Spleen (tissue), 11 donors: ENCODE data around the gene GIT1. TPM values are rescaled to one million over a fixed set of nuclear protein-coding genes. Genes with fewer than 3 reads are reported as not detected.
A peak's percentile ranks its signal among the peaks of the same experiment; 100 is the strongest.

Source experiments
- DNase-seq: peaks from one replicate; pipeline ENCODE4 v3.0.0-alpha.2; 2020
- H3K27ac ChIP-seq, 8 donors: fragments of 200-600 bp; sonication (generic) in 7 of 8; 1 replicate in 4 of 8; 2 replicates in 4 of 8; pipeline versions ENCODE4 v1.5.0 to v1.8.0; 2016 to 2021; ENCODE audit warnings: inconsistent platforms in 4 of 8, mild to moderate bottlenecking in 4 of 8, moderate library complexity in 1 of 8
- H3K27me3 ChIP-seq, 7 donors: fragments of 200-600 bp; sonication (generic) in 6 of 7; replicated peaks in 1 of 7; 1 replicate in 4 of 7; 2 replicates in 3 of 7; pipeline versions ENCODE4 v1.5.0 to v1.8.0; 2016 to 2021; ENCODE audit warnings: inconsistent platforms in 3 of 7, mild to moderate bottlenecking in 1 of 7
- H3K36me3 ChIP-seq, 6 donors: fragments of 200-600 bp; sonication (generic) in 5 of 6; 1 replicate in 4 of 6; 2 replicates in 2 of 6; pipeline versions ENCODE4 v1.5.0 to v1.8.0; 2016 to 2021; ENCODE audit warnings: inconsistent platforms in 2 of 6
- H3K4me1 ChIP-seq, 6 donors: fragments of 200-600 bp; sonication (generic) in 5 of 6; 1 replicate in 3 of 6; 2 replicates in 3 of 6; pipeline versions ENCODE4 v1.5.0 to v1.8.0; 2016 to 2021; ENCODE audit warnings: inconsistent platforms in 3 of 6
- H3K4me3 ChIP-seq, 8 donors: fragments of 200-600 bp; sonication (generic) in 7 of 8; 1 replicate in 4 of 8; 2 replicates in 4 of 8; pipeline versions ENCODE4 v1.5.0 to v1.8.0; 2016 to 2021; ENCODE audit warnings: inconsistent platforms in 4 of 8, mild to moderate bottlenecking in 4 of 8, moderate library complexity in 2 of 8
- H3K9me3 ChIP-seq, 8 donors: fragments of 200-600 bp; sonication (generic) in 7 of 8; 1 replicate in 4 of 8; 2 replicates in 4 of 8; pipeline versions ENCODE4 v1.5.0 to v1.8.0; 2016 to 2021; ENCODE audit warnings: inconsistent platforms in 4 of 8
- POLR2A ChIP-seq, 3 donors: fragments of 450-650 bp; IDR thresholded peaks; one replicate each; pipeline ENCODE4 v1.5.1; 2017; ENCODE audit warnings: antibody characterized with exemption in 3 of 3, mild to moderate bottlenecking in 1 of 3
- POLR2AphosphoS5 ChIP-seq, 3 donors: sonication (generic); formaldehyde crosslinking; IDR thresholded peaks; one replicate each; pipeline ENCODE4 v1.5.1; 2017; ENCODE audit warnings: antibody characterized with exemption in 3 of 3
- WGBS, 5 donors: extraction: QIAGEN DNeasy Blood & Tissue Kit in 3 of 5; methylation state at CpG; one replicate each; pipeline versions ENCODE4 v1.1.5 to v1.1.7; 2013 to 2018; 5-methylcytosine and 5-hydroxymethylcytosine counted together
- intact Hi-C: fragments of 100-400 bp; cut with DNase I; formaldehyde crosslinking; loops from one replicate; pipeline ENCODE4 v1.15.0; 2023; ENCODE audit warnings: low total_unique reads
- polyA plus RNA-seq, 3 donors: library from polyadenylated mRNA; stranded (reverse); fragments of 200-250 nt; gene quantifications; one replicate each; pipeline ENCODE4 v1.2.1, GENCODE V29; 2013
- total RNA-seq, 7 donors: library from RNA; depleted of rRNA in 3 of 7; stranded (reverse); fragments of >200 nt in 3 of 7; fragmentation: NEBNext Ultra II Directional in 4 of 7; extraction: Animal tissue kit (Norgen Biotek cat#: 25700) in 4 of 7; gene quantifications; one replicate each; pipeline versions ENCODE4 v1.1.0 to v1.2.1, GENCODE V29; 2016 to 2021
- TF ChIP-seq, protein P1 (sequence below), 11 experiments: fragments of 200-600 bp in 7 of 11; fragments of 450-650 bp in 4 of 11; sonication (generic) in 4 of 11; IDR thresholded peaks in 8 of 11; conservative IDR thresholded peaks in 3 of 11; 1 replicate in 7 of 11; 2 replicates in 4 of 11; pipeline versions ENCODE4 v1.4.0 to v1.8.0; 2016 to 2021; ENCODE audit warnings: antibody characterized with exemption in 11 of 11, inconsistent platforms in 4 of 11, mild to moderate bottlenecking in 1 of 11
- donor health status: healthy with polysubstance abuse.
- donor health status: DM: no; HTN: no; CAD: no; lungs with moderate emphysema.
- donor health status: DM: no; HTN: no; CAD: no.
- donor health status: Bipolar disorder and iron deficiency.
- donor health status: healthy.
- donor health status: DM: no; HTN: no; CAD: no.
- donor health status: DM: yes; HTN: yes; CAD: no.

Gene GIT1
- total and polyA plus RNA-seq, 10 donors: 20.4 to 64.7 (median 46.0) TPM

DNA sequence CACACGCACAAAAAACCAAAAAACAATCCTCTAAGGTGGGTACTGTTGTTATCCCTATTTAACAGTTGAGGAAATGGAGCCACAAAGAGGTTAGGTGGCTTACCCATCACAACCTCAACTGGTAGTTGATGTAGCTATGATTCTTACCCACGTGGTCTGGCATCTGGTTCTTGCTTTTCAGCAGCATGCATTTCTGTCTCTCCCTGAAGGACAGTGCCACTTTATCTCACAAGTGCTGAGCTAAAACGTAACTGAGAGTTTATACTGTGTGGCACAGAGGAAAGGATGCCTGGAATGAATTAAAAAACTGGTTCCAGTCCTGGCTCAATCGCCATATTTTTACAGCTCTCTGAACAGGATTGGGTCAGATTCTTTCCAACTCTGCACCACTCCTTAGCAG lies 35.1 kb upstream of the GIT1 start:
- Histone ChIP-seq H3K27me3 (peaks cover 0 to 12% (median 0%) of the 10 kb centered on the region in 7 donors), H3K4me3 (no peak overlapping the region), H3K4me1 (peaks cover 4 to 27% (median 19%) of the 10 kb centered on the region in 6 donors), H3K36me3 (peaks cover 0 to 47% (median 7%) of the 10 kb centered on the region in 6 donors), H3K27ac (peak overlapping the region in 1 of 8 donors; percentile 1), H3K9me3 (no peaks in the 10 kb centered on the region)
- WGBS, 5 donors: 71 to 82% (median 79%) methylated on average over 4 of the region's 4 CpGs
- TF ChIP-seq, protein P1, sequence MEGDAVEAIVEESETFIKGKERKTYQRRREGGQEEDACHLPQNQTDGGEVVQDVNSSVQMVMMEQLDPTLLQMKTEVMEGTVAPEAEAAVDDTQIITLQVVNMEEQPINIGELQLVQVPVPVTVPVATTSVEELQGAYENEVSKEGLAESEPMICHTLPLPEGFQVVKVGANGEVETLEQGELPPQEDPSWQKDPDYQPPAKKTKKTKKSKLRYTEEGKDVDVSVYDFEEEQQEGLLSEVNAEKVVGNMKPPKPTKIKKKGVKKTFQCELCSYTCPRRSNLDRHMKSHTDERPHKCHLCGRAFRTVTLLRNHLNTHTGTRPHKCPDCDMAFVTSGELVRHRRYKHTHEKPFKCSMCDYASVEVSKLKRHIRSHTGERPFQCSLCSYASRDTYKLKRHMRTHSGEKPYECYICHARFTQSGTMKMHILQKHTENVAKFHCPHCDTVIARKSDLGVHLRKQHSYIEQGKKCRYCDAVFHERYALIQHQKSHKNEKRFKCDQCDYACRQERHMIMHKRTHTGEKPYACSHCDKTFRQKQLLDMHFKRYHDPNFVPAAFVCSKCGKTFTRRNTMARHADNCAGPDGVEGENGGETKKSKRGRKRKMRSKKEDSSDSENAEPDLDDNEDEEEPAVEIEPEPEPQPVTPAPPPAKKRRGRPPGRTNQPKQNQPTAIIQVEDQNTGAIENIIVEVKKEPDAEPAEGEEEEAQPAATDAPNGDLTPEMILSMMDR (IDR thresholded peaks at IDR 0.05 in 8 of 11, conservative IDR thresholded peaks at IDR 0.05 in 3 of 11): no peak
- TF ChIP-seq POLR2A (IDR thresholded peaks at IDR 0.05) (no peak), POLR2AphosphoS5 (IDR thresholded peaks at IDR 0.05) (no peak)
- intact Hi-C loops: no loop called here
- no peak for DNase-seq

DNA sequence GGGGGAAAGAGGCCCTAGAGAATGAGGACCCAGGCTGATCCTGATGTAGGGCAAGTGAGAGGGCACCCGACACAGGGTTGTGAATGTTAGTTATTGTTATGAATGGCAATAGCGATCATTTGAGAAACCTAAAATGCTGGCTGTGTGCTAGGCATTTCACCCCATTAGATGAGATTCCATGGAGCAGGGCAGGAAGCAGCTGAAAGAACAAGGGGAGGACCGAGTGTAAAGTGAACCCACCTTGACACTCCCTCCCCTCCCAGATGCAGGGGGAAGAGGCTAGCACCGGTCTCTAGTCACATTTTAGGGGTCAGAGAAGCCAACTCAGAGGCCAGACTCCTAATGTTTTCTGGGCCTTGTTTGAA lies 33.8 kb upstream of the GIT1 start:
- H3K9me3 ChIP-seq: no peaks in the 10 kb centered on the region
- no peak overlapping the region for H3K27ac ChIP-seq
- no peak for DNase-seq
- intact Hi-C loops: no loop called here
- WGBS, 5 donors: 28 to 55% (median 47%) methylated on average over 4 of the region's 4 CpGs
- H3K36me3 ChIP-seq: peaks cover 0 to 33% (median 4%) of the 10 kb centered on the region in 6 donors
- peak overlapping the region in 5 of 8 donors; percentile 57 to 75 (median 65) for H3K4me3 ChIP-seq
- H3K4me1 ChIP-seq: peaks cover 7 to 38% (median 24%) of the 10 kb centered on the region in 6 donors
- TF ChIP-seq, protein P1 (IDR thresholded peaks at IDR 0.05 in 8 of 11, conservative IDR thresholded peaks at IDR 0.05 in 3 of 11): no peak
- TF ChIP-seq POLR2AphosphoS5 (IDR thresholded peaks at IDR 0.05): no peak
- no peak for TF ChIP-seq POLR2A (IDR thresholded peaks at IDR 0.05)
- H3K27me3 ChIP-seq: peaks cover 0 to 26% (median 7%) of the 10 kb centered on the region in 7 donors

DNA sequence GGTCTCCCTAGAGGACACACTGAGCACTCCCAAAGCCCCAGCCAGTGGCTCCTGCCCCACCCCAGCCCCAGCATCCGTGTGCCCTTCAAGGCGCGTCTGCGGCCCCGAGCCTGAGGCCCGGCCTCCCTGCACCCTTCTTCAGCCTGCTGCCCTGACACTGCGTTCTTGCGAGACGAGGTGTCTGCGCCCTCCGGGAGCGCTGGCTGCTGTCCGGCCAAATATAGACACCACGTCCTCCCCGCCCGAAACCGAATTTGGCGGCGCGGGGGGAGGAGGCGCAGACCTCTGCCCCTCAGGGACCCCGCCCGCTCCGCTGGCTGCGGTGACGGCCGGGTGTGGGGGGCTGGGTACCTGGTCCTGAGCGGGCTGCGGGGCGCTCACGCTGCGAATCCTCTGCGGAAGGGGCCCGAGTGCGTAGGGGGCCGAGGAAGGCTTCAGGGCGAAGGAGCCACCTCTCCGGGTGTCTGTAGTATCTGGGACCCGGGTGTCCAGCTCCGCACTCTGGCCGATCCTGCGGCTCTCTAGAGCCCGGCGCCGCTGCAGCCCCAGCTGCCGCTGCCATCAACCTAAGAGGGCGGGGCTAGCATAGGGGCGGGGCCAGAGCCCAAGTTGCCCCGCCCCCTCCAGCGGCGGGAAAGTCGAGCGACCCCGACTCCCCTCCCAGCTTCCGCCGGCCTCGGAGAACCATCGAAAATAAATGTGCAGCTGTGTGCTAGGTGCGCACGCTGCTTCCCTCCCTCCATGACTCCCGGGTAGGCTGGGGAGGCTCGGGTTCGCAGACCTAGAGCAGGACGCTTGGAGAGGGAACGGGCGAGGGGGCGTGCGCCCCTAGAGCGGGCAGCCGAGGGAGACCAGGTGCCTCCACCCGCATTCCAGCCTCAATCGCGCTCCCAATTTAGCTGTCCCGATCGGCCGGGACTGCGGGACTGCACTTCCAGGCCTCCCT lies 33.2 kb upstream of the GIT1 start, which contains the start of gene CORO6:
CORO6 (minus strand) TSS at position 576 of the 946 bp plus-strand sequence. CDS start 1,491 bp downstream, outside the sequence.
- TF ChIP-seq POLR2AphosphoS5 (IDR thresholded peaks at IDR 0.05) (peak in 2 of 3 donors; percentile 20 to 80), POLR2A (IDR thresholded peaks at IDR 0.05) (no peak)
- peaks cover 0 to 29% (median 8%) of the 10 kb centered on the region in 7 donors for H3K27me3 ChIP-seq
- peaks cover 12 to 44% (median 30%) of the 10 kb centered on the region in 6 donors for H3K4me1 ChIP-seq
- no peaks in the 10 kb centered on the region for H3K9me3 ChIP-seq
- WGBS, 5 donors: 1 to 7% (median 2%) methylated on average over 22 to 77 of the region's 77 CpGs
- peak within 1 kb of the TSS in 1 of 8 donors; percentile 35 for H3K27ac ChIP-seq
- peak; percentile 87 for DNase-seq
- peaks cover 0 to 27% (median 3%) of the 10 kb centered on the region in 6 donors for H3K36me3 ChIP-seq
- intact Hi-C loops: no loop called here
- H3K4me3 ChIP-seq: peak within 1 kb of the TSS; percentile 37 to 75 (median 58)

DNA sequence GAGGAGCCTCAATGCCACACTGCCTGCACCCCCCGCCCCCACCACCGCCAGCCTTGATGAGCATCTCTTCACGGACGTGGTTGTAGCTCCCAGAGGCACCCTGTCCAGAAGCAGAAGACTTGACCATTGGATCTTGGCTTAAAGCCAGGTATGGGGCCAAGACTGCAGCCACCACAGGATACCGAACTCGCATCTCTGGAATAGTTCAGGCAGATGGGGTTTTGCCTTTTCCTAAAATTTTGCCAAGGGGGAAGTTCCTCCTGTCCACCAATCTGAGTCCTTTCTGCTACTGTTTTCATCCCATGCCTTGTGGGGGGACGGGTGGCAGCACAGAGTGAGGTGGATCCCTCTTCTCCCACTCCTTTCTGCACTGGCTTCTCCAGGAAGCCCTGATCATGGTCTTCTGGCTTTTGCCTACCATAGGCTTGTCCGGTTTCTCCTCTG lies 32.3 kb upstream of the GIT1 start:
- H3K27ac ChIP-seq: peak overlapping the region in 1 of 8 donors; percentile 35
- TF ChIP-seq POLR2AphosphoS5 (IDR thresholded peaks at IDR 0.05) (no peak), POLR2A (IDR thresholded peaks at IDR 0.05) (no peak)
- TF ChIP-seq, protein P1 (IDR thresholded peaks at IDR 0.05 in 8 of 11, conservative IDR thresholded peaks at IDR 0.05 in 3 of 11): no peak
- DNase-seq: no peak
- H3K9me3 ChIP-seq: no peaks in the 10 kb centered on the region
- intact Hi-C loops: no loop called here
- H3K4me3 ChIP-seq: peak overlapping the region in 4 of 8 donors; percentile 43 to 75 (median 66)
- H3K27me3 ChIP-seq: peaks cover 0 to 37% (median 8%) of the 10 kb centered on the region in 7 donors
- peaks cover 20 to 53% (median 39%) of the 10 kb centered on the region in 6 donors for H3K4me1 ChIP-seq
- WGBS, 5 donors: 75 to 89% (median 83%) methylated on average over 4 to 8 of the region's 8 CpGs
- peaks cover 0 to 18% (median 2%) of the 10 kb centered on the region in 6 donors for H3K36me3 ChIP-seq
